Body of pancreas (tissue), 4 donors: Measurements from ENCODE around the gene FABP6.

ENCODE experiments used
- CTCF ChIP-seq, 7 experiments: fragments of 450-650 bp in 4 of 7; fragments of 200-600 bp in 3 of 7; sonication (generic) in 3 of 7; IDR thresholded peaks; one replicate each; pipeline ENCODE4 v1.5.1; 2016 to 2019; ENCODE audit warnings: antibody characterized with exemption in 7 of 7
- POLR2A ChIP-seq, 3 donors: fragments of 450-650 bp; IDR thresholded peaks; one replicate each; pipeline ENCODE4 v1.6.1; 2016; ENCODE audit warnings: antibody characterized with exemption in 3 of 3, mild to moderate bottlenecking in 2 of 3

DNA sequence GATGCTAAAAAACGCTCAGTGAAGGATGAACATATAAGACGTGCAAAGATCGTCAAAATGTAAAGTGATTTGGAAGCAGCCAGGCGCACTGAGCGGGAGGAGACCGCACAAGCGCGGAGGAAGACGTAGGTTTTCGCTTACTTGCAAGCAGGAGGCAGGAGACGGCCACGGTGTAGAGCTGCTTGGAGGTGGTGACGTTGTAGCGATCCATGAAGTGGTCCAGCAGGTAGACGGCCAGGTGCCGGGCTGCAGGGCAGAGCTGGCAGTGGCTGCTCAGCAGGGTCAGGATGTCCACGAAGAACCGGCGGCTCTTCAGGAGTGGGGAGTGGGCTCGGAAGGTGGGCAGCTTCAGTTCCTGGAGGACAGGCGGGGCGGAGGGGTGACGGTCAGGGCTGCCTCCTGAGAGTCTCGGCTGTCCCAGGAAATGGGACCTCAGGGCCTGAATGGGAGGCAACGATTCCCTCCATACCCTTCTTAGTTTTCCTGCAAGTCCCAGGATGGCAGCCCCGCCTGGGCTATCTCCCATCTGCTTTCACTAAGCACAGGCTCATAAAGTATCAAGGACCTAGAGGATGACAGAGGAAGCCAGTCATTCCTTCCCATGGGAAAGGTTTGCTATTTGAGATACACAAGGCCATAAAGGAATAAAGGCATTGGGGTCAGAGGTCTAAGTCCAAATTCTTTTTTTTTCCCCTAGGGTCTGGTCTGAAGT lies 51.2 kb downstream of the FABP6 start:
- TF ChIP-seq POLR2A (IDR thresholded peaks at IDR 0.05): no peak
- no peak for TF ChIP-seq CTCF (IDR thresholded peaks at IDR 0.05)
